SK-N-SH (cell line): ENCODE results near the gene ZBTB16. TPM values are rescaled to one million over a fixed set of nuclear protein-coding genes. Genes with fewer than 3 reads are reported as not detected.

Experiments used
- CTCF ChIA-PET: fragments of 300-600, 350-600 bp; formaldehyde crosslinking; extraction: SDS; loops from one replicate; lab custom pipeline; 2021; lab: Yijun Ruan, JAX
- POLR2A ChIA-PET: fragments of 350-600 bp; sonication (Branson Sonifier 250); formaldehyde crosslinking; extraction: SDS; loops from one replicate; lab custom pipeline; 2020; ENCODE audit warnings: antibody characterized with exemption, inconsistent platforms; lab: Yijun Ruan, JAX
- DNase-seq: peaks from one replicate; pipeline ENCODE4 v3.0.0; 2012
- H2AFZ ChIP-seq: fragments of 200-600 bp; sonication (generic); 2 replicates; pipeline ENCODE4 v1.8.1; 2016; ENCODE audit warnings: antibody characterized with exemption, mild to moderate bottlenecking, low read depth
- H3F3A ChIP-seq: fragments of 200-600 bp; sonication (generic); replicated peaks from 2 replicates; pipeline ENCODE3; 2016; ENCODE audit warnings: antibody characterized with exemption, mild to moderate bottlenecking; ENCODE audit not compliant: insufficient read depth
- H3K27ac ChIP-seq, 2 experiments: fragments of 200-500 bp in 1 of 2; fragments of 200-600 bp in 1 of 2; sonication (Bioruptor generic) in 1 of 2; sonication (generic), shearing (Covaris generic) in 1 of 2; 2 replicates each; pipeline versions ENCODE4 v1.5.1 to v1.6.1; 2014 to 2016; ENCODE audit warnings: low read depth in 2 of 2, inconsistent platforms in 1 of 2, low read length in 1 of 2, mild to moderate bottlenecking in 1 of 2, mixed read lengths in 1 of 2
- H3K27me3 ChIP-seq: fragments of 200-600 bp; sonication (generic), shearing (Covaris generic); 2 replicates; pipeline ENCODE4 v1.6.1; 2016; ENCODE audit warnings: mixed run types; ENCODE audit not compliant: insufficient read depth
- H3K36me3 ChIP-seq, 2 experiments: fragments of 200-500 bp in 1 of 2; fragments of 200-600 bp in 1 of 2; sonication (Bioruptor generic) in 1 of 2; sonication (generic) in 1 of 2; replicated peaks in 1 of 2; 2 replicates each; pipeline versions ENCODE3 to v1.5.1; 2014 to 2016; ENCODE audit warnings: low read length in 1 of 2, mild to moderate bottlenecking in 1 of 2; ENCODE audit not compliant: insufficient read depth in 2 of 2, control insufficient read depth in 1 of 2
- H3K4me1 ChIP-seq, 2 experiments: fragments of 200-500 bp in 1 of 2; fragments of 200-600 bp in 1 of 2; sonication (Bioruptor generic) in 1 of 2; sonication (generic), shearing (Covaris generic) in 1 of 2; 2 replicates each; pipeline versions ENCODE4 v1.5.1 to v1.6.1; 2014 to 2016; ENCODE audit warnings: low read depth in 1 of 2, low read length in 1 of 2, mixed run types in 1 of 2; ENCODE audit not compliant: insufficient read depth in 2 of 2, control insufficient read depth in 1 of 2
- H3K4me2 ChIP-seq: fragments of 200-600 bp; sonication (generic), shearing (Covaris generic); 2 replicates; pipeline ENCODE4 v1.6.1; 2017; ENCODE audit warnings: mixed run types
- H3K4me3 ChIP-seq, 2 experiments: fragments of 200-500 bp in 1 of 2; fragments of 200-600 bp in 1 of 2; sonication (Bioruptor generic) in 1 of 2; sonication (generic), shearing (Covaris generic) in 1 of 2; 2 replicates each; pipeline versions ENCODE4 v1.5.1 to v1.8.1; 2014 to 2016; ENCODE audit warnings: low read depth in 2 of 2, inconsistent platforms in 1 of 2, low read length in 1 of 2, mild to moderate bottlenecking in 1 of 2, mixed read lengths in 1 of 2, moderate library complexity in 1 of 2
- H3K79me2 ChIP-seq: fragments of 200-600 bp; sonication (generic); 2 replicates; pipeline ENCODE4 v1.8.1; 2017; ENCODE audit warnings: mild to moderate bottlenecking; ENCODE audit not compliant: insufficient read depth
- H3K9ac ChIP-seq: fragments of 200-600 bp; sonication (generic); 2 replicates; pipeline ENCODE4 v1.6.1; 2017; ENCODE audit warnings: mixed run types
- H3K9me2 ChIP-seq: fragments of 200-600 bp; sonication (generic); 2 replicates; pipeline ENCODE4 v1.6.1; 2017; ENCODE audit warnings: mixed run types
- H3K9me3 ChIP-seq: fragments of 200-600 bp; sonication (generic); 2 replicates; pipeline ENCODE4 v1.6.1; 2017; ENCODE audit warnings: mixed run types, mild to moderate bottlenecking, moderate library complexity
- H4K20me1 ChIP-seq: fragments of 200-600 bp; sonication (generic); 2 replicates; pipeline ENCODE4 v1.6.1; 2017; ENCODE audit warnings: mild to moderate bottlenecking, mixed run types; ENCODE audit not compliant: insufficient read depth
- CHD2 ChIP-seq: fragments of 150-350 bp; IDR thresholded peaks from 2 replicates; pipeline ENCODE4 v1.6.1; 2018; ENCODE audit warnings: low read length; ENCODE audit not compliant: partially characterized antibody
- ELF1 ChIP-seq: IDR thresholded peaks from 2 replicates; pipeline ENCODE4 v1.4.0; 2012
- EZH2phosphoT487 ChIP-seq: fragments of 200-600 bp; sonication (generic); IDR thresholded peaks from 2 replicates; pipeline ENCODE4 v1.6.1; 2017; ENCODE audit warnings: low read depth, mixed run types, mild to moderate bottlenecking, antibody characterized with exemption, moderate library complexity, borderline replicate concordance
- FOSL2 ChIP-seq: IDR thresholded peaks from 2 replicates; pipeline ENCODE4 v1.4.0; 2012; ENCODE audit warnings: low read depth, mild to moderate bottlenecking, moderate library complexity, borderline replicate concordance
- GABPA ChIP-seq: IDR thresholded peaks from 2 replicates; pipeline ENCODE4 v1.4.0; 2012; ENCODE audit warnings: low read depth, mild to moderate bottlenecking
- GATA2 ChIP-seq: sonication (generic); formaldehyde crosslinking; IDR thresholded peaks from 2 replicates; pipeline ENCODE4 v1.5.0; 2020; ENCODE audit warnings: mild to moderate bottlenecking, missing genetic modification reagents
- IRF3 ChIP-seq: fragments of 150-350 bp; IDR thresholded peaks from 2 replicates; pipeline ENCODE4 v1.6.1; 2016; ENCODE audit warnings: mild to moderate bottlenecking, low read depth, low read length
- MAX ChIP-seq: IDR thresholded peaks from 2 replicates; pipeline ENCODE4 v1.4.0; 2012; ENCODE audit warnings: low read depth
- MXI1 ChIP-seq: IDR thresholded peaks from 2 replicates; pipeline ENCODE4 v1.6.1; 2012; ENCODE audit warnings: mild to moderate bottlenecking, low read depth, low read length, improper control_type of control experiment
- NRF1 ChIP-seq: IDR thresholded peaks from 2 replicates; pipeline ENCODE4 v1.6.1; 2012; ENCODE audit warnings: low read depth, mild to moderate bottlenecking, low read length
- PBX3 ChIP-seq: IDR thresholded peaks from 2 replicates; pipeline ENCODE4; 2012
- POLR2AphosphoS5 ChIP-seq: IDR thresholded peaks from 2 replicates; pipeline ENCODE4 v1.6.1; 2012; ENCODE audit warnings: low read depth, low read length
- RFX5 ChIP-seq: IDR thresholded peaks from 2 replicates; pipeline ENCODE4 v1.6.1; 2012; ENCODE audit warnings: mild to moderate bottlenecking, improper control_type of control experiment, low read length
- RXRA ChIP-seq: IDR thresholded peaks from 2 replicates; pipeline ENCODE4 v1.4.0; 2012; ENCODE audit warnings: low read depth, mild to moderate bottlenecking, borderline replicate concordance
- SMC3 ChIP-seq: IDR thresholded peaks from 2 replicates; pipeline ENCODE4 v1.6.1; 2012; ENCODE audit warnings: low read depth, low read length, improper control_type of control experiment
- TAF1 ChIP-seq: IDR thresholded peaks from 2 replicates; pipeline ENCODE4 v1.6.1; 2012; ENCODE audit warnings: low read depth, mild to moderate bottlenecking, low read length, moderate library complexity, borderline replicate concordance
- TCF12 ChIP-seq: IDR thresholded peaks from 2 replicates; pipeline ENCODE4 v1.4.0; 2012
- USF2 ChIP-seq: fragments of 150-350 bp; IDR thresholded peaks from 2 replicates; pipeline ENCODE4 v1.6.1; 2017; ENCODE audit warnings: antibody characterized with exemption, low read length, low read depth, borderline replicate concordance
- WGBS: methylation state at CpG from one replicate; pipeline ENCODE4 v1.1.6; 2017; ENCODE audit warnings: low lambda C conversion rate; 5-methylcytosine and 5-hydroxymethylcytosine counted together
- polyA plus RNA-seq, 3 experiments: library from polyadenylated mRNA; depleted of rRNA; stranded (reverse); fragments of >200 nt; gene quantifications; 2 replicates each; pipeline ENCODE4 v1.2.3, GENCODE V29; 2012

ZBTB16 gene
- polyA plus RNA-seq, 1 of the 3 experiments (the other 2 are of a cell fraction): not detected

GRCh38 chr11:114272311-114272710, 212.8 kb downstream of the ZBTB16 start:
- no peak for DNase-seq
- Histone ChIP-seq H3K9me2 (no peaks in the 10 kb centered on the region), H3K4me2 (no peak overlapping the region), H3K27ac (no peak overlapping the region)
- TF ChIP-seq USF2: no peak
- TF ChIP-seq CHD2: no peak
- no peak for TF ChIP-seq RFX5
- no peak for TF ChIP-seq PBX3
- TF ChIP-seq MXI1: no peak
- no peak for TF ChIP-seq ELF1
- no peak for TF ChIP-seq IRF3
- TF ChIP-seq RXRA: no peak
- TF ChIP-seq GABPA: no peak
- TF ChIP-seq POLR2AphosphoS5: no peak
- no peak for TF ChIP-seq EZH2phosphoT487
- TF ChIP-seq MAX: no peak
- TF ChIP-seq TAF1: no peak
- no peak for TF ChIP-seq GATA2
- TF ChIP-seq FOSL2: no peak
- no peak for TF ChIP-seq NRF1
- TF ChIP-seq TCF12: no peak
- no peak for TF ChIP-seq SMC3
- TF ChIP-seq, all 33 proteins: peak for 0
- Histone ChIP-seq H3K79me2 (no peaks in the 10 kb centered on the region), H3K9ac (no peak overlapping the region), H4K20me1 (no peaks in the 10 kb centered on the region), H3K9me3 (no peaks in the 10 kb centered on the region), H3K36me3 (no peaks in the 10 kb centered on the region), H3K4me3 (no peak overlapping the region), H3K27me3 (peaks cover 48% of the 10 kb centered on the region), H3K4me1 (no peaks in the 10 kb centered on the region), H3F3A (no peaks in the 10 kb centered on the region), H2AFZ (no peak overlapping the region)
- WGBS: 0% methylated on average over 4 of the region's 4 CpGs
- CTCF ChIA-PET: interaction anchor here (1.4 to 15.2 kb wide), 3 partner anchors 9 to 376 kb away, joined by 4 to 143 read pairs (median 5); no protein-coding TSS in a partner anchor
- POLR2A ChIA-PET: no interaction called here
